ENCODE data around the gene FLT1.

DNA sequence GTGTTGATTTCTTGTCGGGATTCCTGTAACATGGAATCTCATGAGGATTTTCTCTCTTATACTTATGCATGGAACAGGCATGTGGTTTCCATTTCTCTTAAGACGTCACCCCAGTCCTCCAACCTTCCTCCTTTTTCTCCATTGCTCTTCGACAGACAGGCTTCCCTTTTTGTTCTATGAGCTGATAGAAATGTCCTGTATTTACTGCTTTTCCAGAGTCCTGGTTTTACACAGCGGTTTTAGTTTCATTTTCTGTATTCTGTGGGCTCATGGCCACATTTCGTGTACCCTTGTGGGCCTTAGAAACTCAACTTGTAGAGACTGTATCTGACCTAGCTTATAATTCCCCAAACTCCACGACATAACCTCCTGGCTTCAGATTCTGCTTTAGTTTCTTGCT lies 243.5 kb downstream of the FLT1 start:
- TF ChIP-seq GATA2 (IDR thresholded peaks at IDR 0.05; ENCODE audit: low read depth, low read length) = no peak
- TF ChIP-seq GATA3 (IDR thresholded peaks at IDR 0.05; ENCODE audit: low read depth, low read length) = no peak

All from SH-SY5Y (cell line).